Thymus (tissue), 11 donors: Measurements from ENCODE around the gene TSR3. TPM values are rescaled to one million over a fixed set of nuclear protein-coding genes. Genes with fewer than 3 reads are reported as not detected.

ENCODE experiments used
- DNase-seq, 9 donors: peaks; one replicate each; pipeline ENCODE4 v3.0.0-alpha.2; 2013; ENCODE audit warnings: low spot score in 9 of 9, low read depth in 6 of 9, missing footprints in 1 of 9
- H3K27ac ChIP-seq, 2 donors: one replicate each; pipeline ENCODE4 v1.5.1; 2013; ENCODE audit warnings: control low read depth in 1 of 2, low read depth in 1 of 2, low read length in 1 of 2, mild to moderate bottlenecking in 1 of 2, moderate library complexity in 1 of 2
- H3K27me3 ChIP-seq, 2 donors: one replicate each; pipeline ENCODE4 v1.5.1; 2013; ENCODE audit warnings: low read length in 1 of 2; ENCODE audit not compliant: control insufficient read depth in 2 of 2, insufficient read depth in 1 of 2
- H3K36me3 ChIP-seq, 2 donors: one replicate each; pipeline ENCODE4 v1.5.1; 2013; ENCODE audit warnings: low read length in 1 of 2, mild to moderate bottlenecking in 1 of 2, moderate library complexity in 1 of 2; ENCODE audit not compliant: control insufficient read depth in 2 of 2, insufficient read depth in 2 of 2
- H3K4me1 ChIP-seq, 2 donors: one replicate each; pipeline ENCODE4 v1.5.1; 2013; ENCODE audit warnings: low read length in 2 of 2; ENCODE audit not compliant: control insufficient read depth in 2 of 2, insufficient read depth in 2 of 2
- H3K4me3 ChIP-seq, 2 donors: one replicate each; pipeline ENCODE4 v1.5.1; 2013; ENCODE audit warnings: low read length in 2 of 2, control low read depth in 1 of 2, mild to moderate bottlenecking in 1 of 2
- H3K9me3 ChIP-seq, 2 donors: one replicate each; pipeline ENCODE4 v1.5.1; 2013; ENCODE audit warnings: low read length in 1 of 2, mild to moderate bottlenecking in 1 of 2; ENCODE audit not compliant: control insufficient read depth in 2 of 2, insufficient read depth in 1 of 2
- WGBS: extraction: QIAGEN DNeasy Blood & Tissue Kit; methylation state at CpG from one replicate; pipeline ENCODE4 v1.1.7; 2013; 5-methylcytosine and 5-hydroxymethylcytosine counted together
- polyA plus RNA-seq: library from polyadenylated mRNA; stranded (reverse); fragments of 200-250 nt; gene quantifications from one replicate; pipeline ENCODE4 v1.2.3, GENCODE V29; 2013
- total RNA-seq: library from RNA; stranded (reverse); fragments of 120-200 nt; gene quantifications from one replicate; pipeline ENCODE4 v1.2.4, GENCODE V29; 2013
- donor health status: healthy.

The TSR3 gene
- total and polyA plus RNA-seq, 2 donors: 38.7 to 46.8 TPM

GRCh38 chr16:1344499-1344898 is 7.2 kb downstream of the TSR3 start:
- peaks cover 16 to 22% of the 10 kb centered on the region in 2 donors for H3K36me3 ChIP-seq
- WGBS: 95% methylated on average over 14 of the region's 14 CpGs
- peaks cover 0 to 4% of the 10 kb centered on the region in 2 donors for H3K27me3 ChIP-seq
- peaks cover 0 to 15% of the 10 kb centered on the region in 2 donors for H3K9me3 ChIP-seq
- H3K27ac ChIP-seq: no peak overlapping the region
- peaks cover 10 to 24% of the 10 kb centered on the region in 2 donors for H3K4me1 ChIP-seq
- DNase-seq: no peak
- H3K4me3 ChIP-seq: no peak overlapping the region

- H3K27ac ChIP-seq: peak overlapping the region in 1 of 2 donors; percentile 81
- H3K4me1 ChIP-seq: peaks cover 10 to 24% of the 10 kb centered on the region in 2 donors
- peaks cover 0 to 23% of the 10 kb centered on the region in 2 donors for H3K9me3 ChIP-seq
- no peak for DNase-seq
- WGBS: 74% methylated on average over 44 of the region's 44 CpGs
- H3K27me3 ChIP-seq: peaks cover 0 to 4% of the 10 kb centered on the region in 2 donors
- peak overlapping the region in 1 of 2 donors; percentile 10 for H3K4me3 ChIP-seq
- peaks cover 7 to 14% of the 10 kb centered on the region in 2 donors for H3K36me3 ChIP-seq
Measured at GRCh38 chr16:1343428-1344242, 8.0 kb downstream of the TSR3 start.

- Histone ChIP-seq H3K36me3 (peaks cover 3 to 5% of the 10 kb centered on the region in 2 donors), H3K27me3 (peaks cover 0 to 10% of the 10 kb centered on the region in 2 donors), H3K9me3 (peaks cover 0 to 23% of the 10 kb centered on the region in 2 donors), H3K4me1 (peaks cover 10 to 24% of the 10 kb centered on the region in 2 donors), H3K27ac (peak overlapping the region; percentile 77 to 81), H3K4me3 (peak overlapping the region; percentile 10 to 42)
- under 1% methylated on average over 49 of the region's 49 CpGs for WGBS
- peak; percentile 84 to 96 (median 90) for DNase-seq
Measured at GRCh38 chr16:1342526-1343427, 8.9 kb downstream of the TSR3 start.

GRCh38 chr16:1341495-1342420 is 9.9 kb downstream of the TSR3 start:
- peak overlapping the region in 1 of 2 donors; percentile 42 for H3K4me3 ChIP-seq
- H3K4me1 ChIP-seq: peaks cover 10 to 24% of the 10 kb centered on the region in 2 donors

GRCh38 chr16:1340730-1341494 is 10.8 kb downstream of the TSR3 start:
- H3K9me3 ChIP-seq: peaks cover 0 to 35% of the 10 kb centered on the region in 2 donors
- 93% methylated on average over 36 of the region's 36 CpGs for WGBS
- peaks cover 9 to 28% of the 10 kb centered on the region in 2 donors for H3K27me3 ChIP-seq
- no peak for DNase-seq
- peaks cover 10 to 24% of the 10 kb centered on the region in 2 donors for H3K4me1 ChIP-seq
- H3K36me3 ChIP-seq: no peaks in the 10 kb centered on the region
- H3K27ac ChIP-seq: no peak overlapping the region
- no peak overlapping the region for H3K4me3 ChIP-seq

More at GRCh38 chr16:1341495-1342420, 9.9 kb downstream of the TSR3 start:
- Histone ChIP-seq H3K36me3 (no peaks in the 10 kb centered on the region), H3K27me3 (peaks cover under 1 to 20% of the 10 kb centered on the region in 2 donors), H3K9me3 (peaks cover 0 to 29% of the 10 kb centered on the region in 2 donors), H3K27ac (peak overlapping the region; percentile 77 to 81)
- 94% methylated on average over 39 of the region's 39 CpGs for whole genome bisulfite sequencing
- DNase-seq: no peak

- WGBS: 82% methylated on average over 31 of the region's 31 CpGs
- H3K36me3 ChIP-seq: no peaks in the 10 kb centered on the region
- H3K4me3 ChIP-seq: no peak overlapping the region
- DNase-seq: no peak
- H3K27ac ChIP-seq: no peak overlapping the region
- peaks cover 27 to 45% of the 10 kb centered on the region in 2 donors for H3K27me3 ChIP-seq
- H3K9me3 ChIP-seq: peaks cover 1 to 36% of the 10 kb centered on the region in 2 donors
- H3K4me1 ChIP-seq: peaks cover 10 to 29% of the 10 kb centered on the region in 2 donors
Measured at GRCh38 chr16:1338855-1339675, 12.6 kb downstream of the TSR3 start.

GRCh38 chr16:1338119-1338730 is 13.5 kb downstream of the TSR3 start:
- Histone ChIP-seq H3K4me3 (no peak overlapping the region), H3K27ac (no peak overlapping the region), H3K9me3 (peaks cover 1 to 36% of the 10 kb centered on the region in 2 donors), H3K4me1 (peaks cover 13 to 23% of the 10 kb centered on the region in 2 donors), H3K36me3 (no peaks in the 10 kb centered on the region), H3K27me3 (peaks cover 35 to 51% of the 10 kb centered on the region in 2 donors)
- 65% methylated on average over 30 of the region's 30 CpGs for WGBS
- no peak for DNase-seq
